ENCODE data around the gene ADCY3. TPM values are rescaled to one million over a fixed set of nuclear protein-coding genes. Genes with fewer than 3 reads are reported as not detected.

ADCY3 gene
- total RNA-seq, 1 experiment from 2014 or later = 6.7 TPM

Other genes with a start within 250 kb of the ADCY3 start
- gene PTRHD1, start 126.8 kb downstream of the ADCY3 start, total RNA-seq (2014; rRNA removed; shearing (Covaris generic); ENCODE audit: low replicate concordance) = 28.6 and 32.1 TPM in 2 replicates
- 18.3 and 25.5 TPM in 2 replicates for gene CENPO, start 126.8 kb downstream of the ADCY3 start, total RNA-seq (2014; rRNA removed; shearing (Covaris generic); ENCODE audit: low replicate concordance)
- gene DNAJC27, start 51.7 kb upstream of the ADCY3 start, total RNA-seq (2014; rRNA removed; shearing (Covaris generic); ENCODE audit: low replicate concordance) = 0.59 and 0.96 TPM in 2 replicates
- gene EFR3B, start 121.8 kb upstream of the ADCY3 start, total RNA-seq (2014; rRNA removed; shearing (Covaris generic); ENCODE audit: low replicate concordance) = 0.17 and 0.43 TPM in 2 replicates
- not detected in 2 replicates for gene POMC, start 248.3 kb upstream of the ADCY3 start, total RNA-seq (2014; rRNA removed; shearing (Covaris generic); ENCODE audit: low replicate concordance)

Measured in MG63 (cell line).